GM06990 (cell line): ENCODE results near the gene CD151.
A peak's percentile ranks its signal among the peaks of the same experiment; 100 is the strongest.

ENCODE experiments used
- DNase-seq: peaks from one replicate; pipeline ENCODE4 v3.0.0-alpha.2; 2011; ENCODE audit not compliant: insufficient read length; ENCODE audit errors: extremely low read depth
- H3K27me3 ChIP-seq: replicated peaks from 2 replicates; pipeline ENCODE4 v1.6.0; 2011; ENCODE audit warnings: low read length; ENCODE audit not compliant: control insufficient read depth, insufficient read depth
- H3K36me3 ChIP-seq: 2 replicates; pipeline ENCODE4 v1.5.1; 2011; ENCODE audit warnings: low read length; ENCODE audit not compliant: control insufficient read depth, insufficient read depth
- H3K4me3 ChIP-seq: replicated peaks from 2 replicates; pipeline ENCODE4 v1.5.1; 2011; ENCODE audit warnings: low read depth, mild to moderate bottlenecking, control low read depth, low read length
- TF ChIP-seq, protein P1 (sequence below): IDR thresholded peaks from 2 replicates; pipeline ENCODE4 v1.5.1; 2011; ENCODE audit warnings: low read length, control low read depth, mild to moderate bottlenecking, inconsistent platforms; ENCODE audit not compliant: insufficient read depth, poor library complexity, severe bottlenecking

The CD151 gene

DNA sequence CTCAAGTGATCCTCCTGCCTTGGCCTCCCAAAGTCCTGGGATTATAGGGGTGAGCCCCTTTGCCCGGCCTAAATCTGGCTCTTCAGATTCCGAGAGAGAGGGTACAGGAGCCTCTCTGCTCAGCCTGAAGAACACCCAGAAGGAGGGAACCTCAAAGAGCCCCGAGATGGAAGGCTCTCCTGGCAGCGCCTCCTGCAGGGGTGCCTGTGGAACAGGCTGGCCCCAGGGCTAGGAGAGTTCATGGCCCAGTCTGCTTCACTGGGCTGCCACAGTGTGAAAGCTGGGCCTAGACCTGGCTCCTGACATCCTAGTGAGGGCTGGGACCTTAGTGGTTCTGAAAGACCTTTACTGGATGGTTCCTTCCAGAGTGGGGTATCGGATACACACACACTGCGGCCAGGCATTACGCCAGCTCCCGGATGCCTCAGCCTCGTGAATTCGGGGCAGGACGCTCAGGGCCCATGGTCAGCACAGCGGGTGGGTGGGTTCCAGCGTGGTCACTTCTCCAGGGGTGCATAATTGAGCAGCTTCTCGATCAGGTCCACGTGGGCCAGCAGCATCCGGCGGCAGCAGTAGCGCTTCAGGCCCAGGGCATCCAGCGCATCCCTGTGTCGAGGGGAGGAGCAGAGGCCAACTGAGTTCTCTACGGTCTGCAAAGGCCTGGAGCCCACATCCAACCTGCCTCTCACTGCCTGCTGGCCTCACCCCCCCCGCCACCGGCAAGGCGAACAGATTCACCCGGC is 7.3 kb downstream of the CD151 start:
- Histone ChIP-seq H3K27me3 (no peaks in the 10 kb centered on the region), H3K36me3 (peaks cover 25% of the 10 kb centered on the region), H3K4me3 (no peak overlapping the region)
- TF ChIP-seq, protein P1, sequence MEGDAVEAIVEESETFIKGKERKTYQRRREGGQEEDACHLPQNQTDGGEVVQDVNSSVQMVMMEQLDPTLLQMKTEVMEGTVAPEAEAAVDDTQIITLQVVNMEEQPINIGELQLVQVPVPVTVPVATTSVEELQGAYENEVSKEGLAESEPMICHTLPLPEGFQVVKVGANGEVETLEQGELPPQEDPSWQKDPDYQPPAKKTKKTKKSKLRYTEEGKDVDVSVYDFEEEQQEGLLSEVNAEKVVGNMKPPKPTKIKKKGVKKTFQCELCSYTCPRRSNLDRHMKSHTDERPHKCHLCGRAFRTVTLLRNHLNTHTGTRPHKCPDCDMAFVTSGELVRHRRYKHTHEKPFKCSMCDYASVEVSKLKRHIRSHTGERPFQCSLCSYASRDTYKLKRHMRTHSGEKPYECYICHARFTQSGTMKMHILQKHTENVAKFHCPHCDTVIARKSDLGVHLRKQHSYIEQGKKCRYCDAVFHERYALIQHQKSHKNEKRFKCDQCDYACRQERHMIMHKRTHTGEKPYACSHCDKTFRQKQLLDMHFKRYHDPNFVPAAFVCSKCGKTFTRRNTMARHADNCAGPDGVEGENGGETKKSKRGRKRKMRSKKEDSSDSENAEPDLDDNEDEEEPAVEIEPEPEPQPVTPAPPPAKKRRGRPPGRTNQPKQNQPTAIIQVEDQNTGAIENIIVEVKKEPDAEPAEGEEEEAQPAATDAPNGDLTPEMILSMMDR: peak; percentile 26
- DNase-seq: no peak

DNA sequence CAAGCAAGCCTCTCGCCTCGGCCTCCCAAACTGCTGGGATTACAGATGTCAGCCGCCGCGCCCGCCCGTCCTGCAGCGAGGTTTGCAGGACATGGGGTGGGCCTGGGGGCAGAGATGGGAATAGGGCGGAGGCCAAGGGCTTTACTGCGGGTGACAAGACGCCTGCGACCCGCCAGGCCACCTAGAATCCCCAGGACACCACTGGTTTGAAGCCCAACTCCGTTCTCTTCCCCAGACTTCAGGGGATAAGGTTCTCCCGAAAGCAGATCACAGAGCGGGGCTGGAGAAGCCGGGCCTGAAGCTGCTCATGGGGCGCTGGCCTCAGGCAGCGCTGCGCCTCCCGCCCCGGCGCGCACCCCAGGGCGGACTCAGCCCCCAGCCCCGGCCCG is 9.2 kb downstream of the CD151 start:
- peaks cover 23% of the 10 kb centered on the region for H3K36me3 ChIP-seq
- DNase-seq: no peak
- H3K27me3 ChIP-seq: no peaks in the 10 kb centered on the region
- TF ChIP-seq, protein P1: no peak
- H3K4me3 ChIP-seq: peak overlapping the region; percentile 97

DNA sequence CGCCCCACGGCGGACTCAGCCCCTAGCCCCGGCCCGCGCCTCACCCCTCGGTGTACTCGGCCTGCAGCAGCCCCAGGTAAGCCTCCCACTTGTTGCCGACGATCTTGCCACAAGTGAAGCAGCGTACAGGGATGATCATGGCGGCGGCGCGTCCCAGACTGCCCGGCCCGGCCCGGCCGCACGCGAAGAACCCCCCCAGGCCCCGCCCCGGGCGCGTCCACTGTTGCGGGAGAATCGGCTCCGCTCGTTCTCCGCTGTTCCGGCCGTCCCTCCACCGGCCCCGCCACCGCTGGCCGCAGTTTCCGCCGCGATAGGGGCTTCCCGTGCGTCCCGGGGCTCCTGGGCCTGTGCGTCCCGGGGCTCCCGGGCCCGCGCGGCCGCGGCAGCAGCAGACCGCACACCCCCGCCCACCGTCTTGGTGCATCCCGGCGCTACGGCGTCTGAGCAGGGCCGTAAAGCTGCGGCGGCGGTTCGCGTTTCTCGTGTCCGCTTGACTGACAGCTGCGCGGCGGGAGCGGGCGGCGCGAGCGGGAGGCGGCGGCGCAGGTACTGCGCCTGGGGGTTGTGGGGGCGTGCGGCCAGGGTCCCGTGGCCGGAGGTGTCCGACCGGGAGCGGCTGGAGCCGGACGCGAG is 9.7 kb downstream of the CD151 start, which contains the start of the genes POLR2L and TSPAN4:
Gene POLR2L, minus strand, starts transcription at position 160 of the 633 bp plus-strand sequence. Its CDS starts 21 bp downstream, at position 139.
Gene TSPAN4, plus strand, starts transcription at position 483 of the 633 bp plus-strand sequence. CDS start 7,453 bp downstream, outside the sequence.
- Histone ChIP-seq H3K36me3 (peaks cover 19% of the 10 kb centered on the region), H3K4me3 (peak within 1 kb of the TSS; percentile 97), H3K27me3 (no peaks in the 10 kb centered on the region)
- TF ChIP-seq, protein P1: no peak
- peak; percentile 93 for DNase-seq

DNA sequence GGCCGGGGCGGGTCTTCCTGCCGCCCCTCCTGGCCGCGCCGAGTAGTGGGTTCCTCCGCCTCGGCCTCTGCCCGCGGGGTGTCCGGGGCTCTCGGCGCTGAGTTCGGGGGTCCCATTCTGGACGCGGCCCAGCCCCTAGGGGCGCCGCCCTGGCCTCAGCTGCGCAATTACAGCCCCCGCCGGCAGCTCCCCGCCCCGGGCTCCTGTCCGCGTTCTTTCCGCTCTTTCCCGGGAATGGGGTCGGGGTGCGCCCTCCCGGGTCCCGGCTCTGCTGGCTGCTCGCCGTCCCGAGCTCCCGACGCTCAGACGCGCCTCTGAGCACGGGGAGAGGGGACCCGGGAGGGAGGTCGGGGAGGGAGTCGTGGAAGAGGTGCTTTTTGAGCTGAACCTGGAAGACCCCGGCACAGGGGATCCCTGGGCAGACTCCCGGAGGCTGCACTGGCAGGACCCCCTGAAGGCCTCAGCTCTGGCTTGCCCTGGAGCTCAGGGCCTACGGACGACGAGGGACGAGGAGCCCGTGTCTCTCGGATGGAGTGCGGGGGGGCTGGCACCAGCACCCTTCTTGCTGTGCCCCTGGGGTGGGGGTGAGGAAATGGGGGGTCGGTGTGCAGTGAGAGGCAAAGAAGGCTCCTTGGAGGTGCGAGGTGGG is 10.5 kb downstream of the CD151 start:
- H3K4me3 ChIP-seq: peak overlapping the region; percentile 97
- TF ChIP-seq, protein P1: peak; percentile 15
- no peak for DNase-seq
- no peaks in the 10 kb centered on the region for H3K27me3 ChIP-seq
- H3K36me3 ChIP-seq: peaks cover 16% of the 10 kb centered on the region

DNA sequence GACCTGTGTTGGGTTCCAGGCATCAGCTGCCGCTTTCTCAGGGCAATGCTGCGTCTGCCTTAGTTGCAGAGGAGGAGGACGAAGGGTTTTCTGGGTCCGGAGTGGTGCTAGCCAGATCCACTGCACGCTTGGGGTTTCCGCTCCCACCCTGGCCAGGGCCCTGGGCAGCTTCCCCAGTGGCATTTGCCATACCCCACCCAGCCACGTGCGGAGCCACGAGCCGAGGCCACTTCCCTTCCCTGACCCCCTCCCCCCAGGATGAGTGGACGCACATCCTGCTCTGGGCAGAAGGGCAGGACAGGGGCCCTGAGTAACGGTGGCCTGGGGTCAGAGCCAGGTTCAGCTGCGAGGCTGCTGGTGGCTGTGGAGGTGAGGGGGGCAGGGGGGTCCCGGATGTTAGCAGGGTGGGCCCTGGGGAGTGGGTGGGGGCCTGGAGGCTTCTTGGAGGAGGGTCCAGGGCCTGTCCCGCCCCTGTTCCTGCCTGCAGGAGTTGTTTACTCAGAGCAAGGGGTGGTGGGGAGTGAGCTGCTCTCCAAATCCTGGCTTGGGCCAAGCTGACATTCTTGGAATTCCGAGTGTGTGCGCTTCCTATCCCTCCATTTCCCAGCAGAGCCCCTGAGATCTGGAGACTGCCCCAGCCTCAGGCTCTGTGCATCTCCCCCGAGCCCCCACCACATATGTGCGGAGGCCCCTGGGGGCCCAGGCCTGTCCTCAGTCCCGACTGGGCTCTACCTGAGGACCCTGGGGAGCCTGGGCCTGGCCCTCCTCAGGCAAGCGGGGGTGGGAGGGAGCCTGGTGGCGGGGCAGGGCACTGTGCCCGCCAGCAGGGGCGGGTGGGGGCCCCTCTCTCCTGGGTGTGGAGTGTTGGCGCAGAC is 11.3 kb downstream of the CD151 start:
- no peak for DNase-seq
- TF ChIP-seq, protein P1: no peak
- H3K27me3 ChIP-seq: no peaks in the 10 kb centered on the region
- peaks cover 9% of the 10 kb centered on the region for H3K36me3 ChIP-seq
- H3K4me3 ChIP-seq: peak overlapping the region; percentile 97
